Liver (tissue), 9 donors: Measurements from ENCODE around the gene FGR. TPM values are rescaled to one million over a fixed set of nuclear protein-coding genes. Genes with fewer than 3 reads are reported as not detected.

ENCODE experiments used
- DNase-seq: peaks from one replicate; pipeline ENCODE4 v3.0.0-alpha.2; 2017; ENCODE audit warnings: low spot score
- H3K27ac ChIP-seq, 2 donors: one replicate each; pipeline ENCODE4 v1.7.0; 2013; ENCODE audit warnings: inconsistent platforms in 2 of 2, low read length in 2 of 2, control low read depth in 1 of 2, low read depth in 1 of 2, mild to moderate bottlenecking in 1 of 2
- H3K27me3 ChIP-seq, 4 donors: one replicate each; pipeline versions ENCODE4 v1.6.1 to v1.7.0; 2013; ENCODE audit warnings: low read length in 3 of 4, inconsistent platforms in 1 of 4, mild to moderate bottlenecking in 1 of 4, moderate library complexity in 1 of 4; ENCODE audit not compliant: control insufficient read depth in 4 of 4, insufficient read depth in 4 of 4
- H3K36me3 ChIP-seq, 4 donors: one replicate each; pipeline versions ENCODE4 v1.6.1 to v1.7.0; 2013; ENCODE audit warnings: low read length in 3 of 4, mild to moderate bottlenecking in 3 of 4, low read depth in 1 of 4, moderate library complexity in 1 of 4; ENCODE audit not compliant: control insufficient read depth in 4 of 4, insufficient read depth in 3 of 4
- H3K4me1 ChIP-seq, 4 donors: one replicate each; pipeline versions ENCODE4 v1.6.1 to v1.7.0; 2013; ENCODE audit warnings: low read length in 3 of 4, mild to moderate bottlenecking in 3 of 4, moderate library complexity in 1 of 4; ENCODE audit not compliant: control insufficient read depth in 4 of 4, insufficient read depth in 4 of 4
- H3K4me3 ChIP-seq, 3 donors: one replicate each; pipeline versions ENCODE4 v1.6.1 to v1.7.0; 2013; ENCODE audit warnings: low read length in 3 of 3, control low read depth in 1 of 3, low read depth in 1 of 3, mild to moderate bottlenecking in 1 of 3
- H3K9ac ChIP-seq, 2 donors: one replicate each; pipeline ENCODE4 v1.7.0; 2013; ENCODE audit warnings: low read length in 2 of 2, mild to moderate bottlenecking in 2 of 2, moderate library complexity in 2 of 2, control low read depth in 1 of 2, low read depth in 1 of 2
- H3K9me3 ChIP-seq, 4 donors: one replicate each; pipeline versions ENCODE4 v1.6.1 to v1.7.0; 2013; ENCODE audit warnings: low read length in 3 of 4; ENCODE audit not compliant: control insufficient read depth in 4 of 4
- FOXA1 ChIP-seq: IDR thresholded peaks from 2 replicates; pipeline ENCODE4 v1.6.1; 2016; ENCODE audit warnings: antibody characterized with exemption
- FOXA2 ChIP-seq: IDR thresholded peaks from 2 replicates; pipeline ENCODE4 v1.6.1; 2016; ENCODE audit warnings: antibody characterized with exemption
- GABPA ChIP-seq, 2 donors: IDR thresholded peaks in 1 of 2; conservative IDR thresholded peaks in 1 of 2; 2 replicates each; pipeline ENCODE4 v1.6.1; 2016; ENCODE audit warnings: antibody characterized with exemption in 2 of 2, mild to moderate bottlenecking in 1 of 2, moderate library complexity in 1 of 2
- HNF4A ChIP-seq, 2 donors: conservative IDR thresholded peaks; 2 replicates each; pipeline ENCODE4 v1.6.1; 2016; ENCODE audit warnings: antibody characterized with exemption in 2 of 2, mild to moderate bottlenecking in 2 of 2
- HNF4G ChIP-seq: IDR thresholded peaks from 2 replicates; pipeline ENCODE4 v1.6.1; 2016; ENCODE audit warnings: antibody characterized with exemption
- JUND ChIP-seq, 2 donors: IDR thresholded peaks; 2 replicates each; pipeline ENCODE4 v1.6.1; 2016; ENCODE audit warnings: antibody characterized with exemption in 2 of 2
- NR2F2 ChIP-seq: IDR thresholded peaks from 2 replicates; pipeline ENCODE4 v1.6.1; 2016; ENCODE audit warnings: antibody characterized with exemption
- RAD21 ChIP-seq, 2 donors: IDR thresholded peaks; 2 replicates each; pipeline ENCODE4 v1.6.1; 2016; ENCODE audit warnings: antibody characterized with exemption in 2 of 2, mild to moderate bottlenecking in 2 of 2
- RXRA ChIP-seq, 2 donors: IDR thresholded peaks; 2 replicates each; pipeline ENCODE4 v1.6.1; 2017 to 2018; ENCODE audit warnings: antibody characterized with exemption in 2 of 2, mild to moderate bottlenecking in 1 of 2
- SP1 ChIP-seq: IDR thresholded peaks from 2 replicates; pipeline ENCODE4 v1.6.1; 2018; ENCODE audit warnings: antibody characterized with exemption, mild to moderate bottlenecking
- TAF1 ChIP-seq: conservative IDR thresholded peaks from 2 replicates; pipeline ENCODE4 v1.6.1; 2016; ENCODE audit warnings: antibody characterized with exemption, mild to moderate bottlenecking
- YY1 ChIP-seq: IDR thresholded peaks from 2 replicates; pipeline ENCODE4 v1.6.1; 2016; ENCODE audit warnings: antibody characterized with exemption, mild to moderate bottlenecking
- WGBS: extraction: QIAGEN DNeasy Blood & Tissue Kit; methylation state at CpG from one replicate; pipeline ENCODE4 v1.1.7; 2013; 5-methylcytosine and 5-hydroxymethylcytosine counted together
- polyA plus RNA-seq, 2 donors: library from polyadenylated mRNA; stranded (reverse) in 1 of 2; unstranded in 1 of 2; fragments of 200-250 nt in 1 of 2; fragments of >200 nt in 1 of 2; fragmentation: Nextera tagmentation in 1 of 2; extraction: Ambion mirVana in 1 of 2; gene quantifications; one replicate each; pipeline versions ENCODE4 v1.2.1 to v1.2.3, GENCODE V29; 2013 to 2015
- total RNA-seq, 2 donors: library from RNA; depleted of rRNA; stranded (reverse); fragments of >200 nt; gene quantifications; one replicate each; pipeline ENCODE4 v1.2.3, GENCODE V29; 2014
- TF ChIP-seq, protein P1 (sequence below): fragments of 150-350 bp; IDR thresholded peaks from 2 replicates; pipeline ENCODE4 v1.5.1; 2017; ENCODE audit warnings: improper control_type of control experiment, low read depth, low read length; ENCODE audit not compliant: missing input control
- TF ChIP-seq, protein P2 (sequence below): IDR thresholded peaks from 2 replicates; pipeline ENCODE4 v1.6.1; 2016; ENCODE audit warnings: antibody characterized with exemption
- TF ChIP-seq, protein P3 (sequence below): IDR thresholded peaks from 2 replicates; pipeline ENCODE4 v1.6.1; 2016; ENCODE audit warnings: antibody characterized with exemption, mild to moderate bottlenecking
- donor health status: healthy.
- donor health status: healthy.
- donor health status: healthy.
- donor health status: healthy.
- donor health status: healthy.

Gene FGR
- total and polyA plus RNA-seq, 4 donors: 2.8 to 20.2 (median 6.2) TPM

DNA sequence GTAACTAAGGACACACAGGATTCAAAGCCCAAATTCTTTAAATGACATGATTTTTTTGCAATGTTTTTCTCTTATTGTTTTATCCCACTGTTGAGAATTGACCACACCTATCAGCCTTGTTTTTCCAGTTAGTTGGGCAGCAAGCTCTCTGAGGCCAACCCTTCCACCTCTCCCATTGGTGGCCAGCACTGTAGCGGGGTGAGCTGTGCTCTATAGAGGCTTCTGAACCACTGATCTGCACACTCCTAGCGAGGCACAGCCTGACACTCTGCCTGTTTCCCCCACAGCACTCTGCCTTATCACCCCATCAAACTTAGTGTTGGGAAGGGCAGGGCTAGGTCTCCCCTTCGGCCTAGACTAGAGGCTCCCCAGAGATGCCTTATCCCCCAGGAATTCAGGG is 50.5 kb downstream of the FGR start:
- Histone ChIP-seq H3K27ac (no peak overlapping the region), H3K9me3 (no peaks in the 10 kb centered on the region), H3K36me3 (no peaks in the 10 kb centered on the region), H3K4me1 (peaks cover 0 to 15% (median 13%) of the 10 kb centered on the region in 4 donors), H3K4me3 (no peak overlapping the region), H3K9ac (no peak overlapping the region), H3K27me3 (no peaks in the 10 kb centered on the region)
- no peak for DNase-seq
- 95% methylated on average over 3 of the region's 3 CpGs for WGBS
- TF ChIP-seq FOXA2: no peak
- no peak for TF ChIP-seq SP1
- TF ChIP-seq JUND (IDR thresholded peaks at IDR 0.05): no peak
- no peak for TF ChIP-seq HNF4G
- TF ChIP-seq RXRA (IDR thresholded peaks at IDR 0.05): no peak
- TF ChIP-seq, protein P1, sequence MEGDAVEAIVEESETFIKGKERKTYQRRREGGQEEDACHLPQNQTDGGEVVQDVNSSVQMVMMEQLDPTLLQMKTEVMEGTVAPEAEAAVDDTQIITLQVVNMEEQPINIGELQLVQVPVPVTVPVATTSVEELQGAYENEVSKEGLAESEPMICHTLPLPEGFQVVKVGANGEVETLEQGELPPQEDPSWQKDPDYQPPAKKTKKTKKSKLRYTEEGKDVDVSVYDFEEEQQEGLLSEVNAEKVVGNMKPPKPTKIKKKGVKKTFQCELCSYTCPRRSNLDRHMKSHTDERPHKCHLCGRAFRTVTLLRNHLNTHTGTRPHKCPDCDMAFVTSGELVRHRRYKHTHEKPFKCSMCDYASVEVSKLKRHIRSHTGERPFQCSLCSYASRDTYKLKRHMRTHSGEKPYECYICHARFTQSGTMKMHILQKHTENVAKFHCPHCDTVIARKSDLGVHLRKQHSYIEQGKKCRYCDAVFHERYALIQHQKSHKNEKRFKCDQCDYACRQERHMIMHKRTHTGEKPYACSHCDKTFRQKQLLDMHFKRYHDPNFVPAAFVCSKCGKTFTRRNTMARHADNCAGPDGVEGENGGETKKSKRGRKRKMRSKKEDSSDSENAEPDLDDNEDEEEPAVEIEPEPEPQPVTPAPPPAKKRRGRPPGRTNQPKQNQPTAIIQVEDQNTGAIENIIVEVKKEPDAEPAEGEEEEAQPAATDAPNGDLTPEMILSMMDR: no peak
- TF ChIP-seq HNF4A (conservative IDR thresholded peaks at IDR 0.05): no peak
- TF ChIP-seq GABPA (IDR thresholded peaks at IDR 0.05 in 1 of 2, conservative IDR thresholded peaks at IDR 0.05 in 1 of 2): no peak
- TF ChIP-seq, protein P2, sequence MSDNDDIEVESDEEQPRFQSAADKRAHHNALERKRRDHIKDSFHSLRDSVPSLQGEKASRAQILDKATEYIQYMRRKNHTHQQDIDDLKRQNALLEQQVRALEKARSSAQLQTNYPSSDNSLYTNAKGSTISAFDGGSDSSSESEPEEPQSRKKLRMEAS: no peak
- TF ChIP-seq, protein P3, sequence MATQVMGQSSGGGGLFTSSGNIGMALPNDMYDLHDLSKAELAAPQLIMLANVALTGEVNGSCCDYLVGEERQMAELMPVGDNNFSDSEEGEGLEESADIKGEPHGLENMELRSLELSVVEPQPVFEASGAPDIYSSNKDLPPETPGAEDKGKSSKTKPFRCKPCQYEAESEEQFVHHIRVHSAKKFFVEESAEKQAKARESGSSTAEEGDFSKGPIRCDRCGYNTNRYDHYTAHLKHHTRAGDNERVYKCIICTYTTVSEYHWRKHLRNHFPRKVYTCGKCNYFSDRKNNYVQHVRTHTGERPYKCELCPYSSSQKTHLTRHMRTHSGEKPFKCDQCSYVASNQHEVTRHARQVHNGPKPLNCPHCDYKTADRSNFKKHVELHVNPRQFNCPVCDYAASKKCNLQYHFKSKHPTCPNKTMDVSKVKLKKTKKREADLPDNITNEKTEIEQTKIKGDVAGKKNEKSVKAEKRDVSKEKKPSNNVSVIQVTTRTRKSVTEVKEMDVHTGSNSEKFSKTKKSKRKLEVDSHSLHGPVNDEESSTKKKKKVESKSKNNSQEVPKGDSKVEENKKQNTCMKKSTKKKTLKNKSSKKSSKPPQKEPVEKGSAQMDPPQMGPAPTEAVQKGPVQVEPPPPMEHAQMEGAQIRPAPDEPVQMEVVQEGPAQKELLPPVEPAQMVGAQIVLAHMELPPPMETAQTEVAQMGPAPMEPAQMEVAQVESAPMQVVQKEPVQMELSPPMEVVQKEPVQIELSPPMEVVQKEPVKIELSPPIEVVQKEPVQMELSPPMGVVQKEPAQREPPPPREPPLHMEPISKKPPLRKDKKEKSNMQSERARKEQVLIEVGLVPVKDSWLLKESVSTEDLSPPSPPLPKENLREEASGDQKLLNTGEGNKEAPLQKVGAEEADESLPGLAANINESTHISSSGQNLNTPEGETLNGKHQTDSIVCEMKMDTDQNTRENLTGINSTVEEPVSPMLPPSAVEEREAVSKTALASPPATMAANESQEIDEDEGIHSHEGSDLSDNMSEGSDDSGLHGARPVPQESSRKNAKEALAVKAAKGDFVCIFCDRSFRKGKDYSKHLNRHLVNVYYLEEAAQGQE: no peak
- no peak for TF ChIP-seq YY1
- TF ChIP-seq FOXA1: no peak
- no peak for TF ChIP-seq NR2F2
- no peak for TF ChIP-seq TAF1

DNA sequence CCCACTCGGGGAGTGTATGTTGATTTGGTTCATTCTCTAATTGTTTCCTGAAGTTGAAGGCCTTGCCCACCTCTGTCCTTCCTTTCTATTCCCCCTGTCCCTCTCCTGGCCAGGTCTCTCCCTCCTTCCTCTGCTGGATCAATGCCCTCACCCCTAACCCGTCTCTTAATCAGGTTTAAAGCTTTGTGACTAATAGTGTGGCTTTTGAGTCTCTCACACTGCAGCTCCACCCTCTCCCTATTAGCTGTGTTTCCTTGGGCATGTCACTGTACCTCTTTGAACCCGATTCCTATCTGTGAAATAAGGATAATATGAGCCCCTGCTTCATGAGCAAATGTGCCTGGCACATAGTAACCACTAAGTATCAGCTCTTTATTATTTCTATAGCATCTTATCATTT is 51.5 kb downstream of the FGR start:
- H3K4me1 ChIP-seq: peaks cover 0 to 15% (median 12%) of the 10 kb centered on the region in 4 donors

More for the DNA sequence above, 51.5 kb downstream of the FGR start:
- Histone ChIP-seq H3K36me3 (no peaks in the 10 kb centered on the region), H3K9me3 (no peaks in the 10 kb centered on the region), H3K4me3 (no peak overlapping the region), H3K27me3 (no peaks in the 10 kb centered on the region), H3K9ac (no peak overlapping the region), H3K27ac (no peak overlapping the region)
- no peak for DNase-seq
- 88% methylated on average over 3 of the region's 3 CpGs for WGBS
- TF ChIP-seq RAD21 (IDR thresholded peaks at IDR 0.05) (no peak), YY1 (no peak), JUND (IDR thresholded peaks at IDR 0.05) (no peak), HNF4G (no peak), NR2F2 (no peak), SP1 (no peak)
